ENCODE measurements around the gene KIAA1210. TPM values are rescaled to one million over a fixed set of nuclear protein-coding genes. Genes with fewer than 3 reads are reported as not detected.

The KIAA1210 gene
- total and polyA plus RNA-seq, 2 experiments from 2014 or later = not detected

Other genes with a start within 250 kb of the KIAA1210 start
- 0.10 and 0.12 TPM in 2 replicates for gene LONRF3, start 153.2 kb downstream of the KIAA1210 start, total RNA-seq (2014; rRNA removed; shearing (Covaris generic))
- gene LONRF3, start 153.2 kb downstream of the KIAA1210 start, polyA plus RNA-seq (2016; fragmentation: Nextera tagmentation; extraction: Ambion mirVana) = not detected in 2 replicates
- gene CT47C1, start 54.8 kb downstream of the KIAA1210 start, total RNA-seq (2014; rRNA removed; shearing (Covaris generic)) = not detected in 2 replicates
- gene CT47C1, start 54.8 kb downstream of the KIAA1210 start, polyA plus RNA-seq (2016; fragmentation: Nextera tagmentation; extraction: Ambion mirVana) = not detected in 2 replicates
- 370 and 380 TPM in 2 replicates for gene PGRMC1, start 108.5 kb upstream of the KIAA1210 start, total RNA-seq (2014; rRNA removed; shearing (Covaris generic))
- gene PGRMC1, start 108.5 kb upstream of the KIAA1210 start, polyA plus RNA-seq (2016; fragmentation: Nextera tagmentation; extraction: Ambion mirVana) = 219 and 235 TPM in 2 replicates

Data from GM23338 (cell line).